ENCODE data around the gene BRICD5. TPM values are rescaled to one million over a fixed set of nuclear protein-coding genes. Genes with fewer than 3 reads are reported as not detected.

The BRICD5 gene
- total RNA-seq, 1 donor from 2014 or later, result 30.2 TPM

GRCh38 chr16:2173366-2173765 lies 37.3 kb downstream of the BRICD5 start:
- no peaks in the 10 kb centered on the region for H3K36me3 Mint-ChIP-seq (ENCODE audit: unreplicated experiment)
- no peak overlapping the region for H3K4me3 Mint-ChIP-seq (ENCODE audit: unreplicated experiment)
- TF ChIP-seq CTCF (IDR thresholded peaks at IDR 0.05; ENCODE audit: partially characterized antibody, unreplicated experiment), result no peak
- no peak overlapping the region for H3K27ac Mint-ChIP-seq (ENCODE audit: unreplicated experiment)
- DNase-seq, result no peak
- no peaks in the 10 kb centered on the region for H3K9me3 Mint-ChIP-seq (ENCODE audit: unreplicated experiment)
- peaks cover under 1% of the 10 kb centered on the region for H3K4me1 Mint-ChIP-seq (ENCODE audit: low read depth, unreplicated experiment)
- H3K27me3 Mint-ChIP-seq (ENCODE audit: unreplicated experiment), result peaks cover 2% of the 10 kb centered on the region

GRCh38 chr16:2172688-2173335 lies 37.9 kb downstream of the BRICD5 start:
- no peak for DNase-seq
- Mint-ChIP-seq H3K27me3 (ENCODE audit: unreplicated experiment) (peaks cover 2% of the 10 kb centered on the region), H3K9me3 (ENCODE audit: unreplicated experiment) (no peaks in the 10 kb centered on the region), H3K36me3 (ENCODE audit: unreplicated experiment) (no peaks in the 10 kb centered on the region), H3K4me3 (ENCODE audit: unreplicated experiment) (no peak overlapping the region), H3K27ac (ENCODE audit: unreplicated experiment) (no peak overlapping the region), H3K4me1 (ENCODE audit: low read depth, unreplicated experiment) (peaks cover 3% of the 10 kb centered on the region)
- TF ChIP-seq CTCF (IDR thresholded peaks at IDR 0.05; ENCODE audit: partially characterized antibody, unreplicated experiment), result no peak

- Mint-ChIP-seq H3K27ac (ENCODE audit: unreplicated experiment) (no peak overlapping the region), H3K9me3 (ENCODE audit: unreplicated experiment) (no peaks in the 10 kb centered on the region), H3K4me1 (ENCODE audit: low read depth, unreplicated experiment) (peaks cover 3% of the 10 kb centered on the region), H3K36me3 (ENCODE audit: unreplicated experiment) (no peaks in the 10 kb centered on the region), H3K27me3 (ENCODE audit: unreplicated experiment) (peaks cover 2% of the 10 kb centered on the region), H3K4me3 (ENCODE audit: unreplicated experiment) (no peak overlapping the region)
- no peak for DNase-seq
- no peak for TF ChIP-seq CTCF (IDR thresholded peaks at IDR 0.05; ENCODE audit: partially characterized antibody, unreplicated experiment)
Observed at GRCh38 chr16:2171601-2172178, 39.0 kb downstream of the BRICD5 start.

GRCh38 chr16:2170587-2171435 lies 39.9 kb downstream of the BRICD5 start:
- Mint-ChIP-seq H3K4me1 (ENCODE audit: low read depth, unreplicated experiment) (peaks cover 3% of the 10 kb centered on the region), H3K27ac (ENCODE audit: unreplicated experiment) (no peak overlapping the region), H3K36me3 (ENCODE audit: unreplicated experiment) (no peaks in the 10 kb centered on the region), H3K4me3 (ENCODE audit: unreplicated experiment) (no peak overlapping the region), H3K9me3 (ENCODE audit: unreplicated experiment) (no peaks in the 10 kb centered on the region), H3K27me3 (ENCODE audit: unreplicated experiment) (peaks cover 4% of the 10 kb centered on the region)
- no peak for TF ChIP-seq CTCF (IDR thresholded peaks at IDR 0.05; ENCODE audit: partially characterized antibody, unreplicated experiment)
- no peak for DNase-seq

Data from glutamatergic neuron (in vitro differentiated cells).